ENCODE data around the gene ERBB4.

The ERBB4 gene

DNA sequence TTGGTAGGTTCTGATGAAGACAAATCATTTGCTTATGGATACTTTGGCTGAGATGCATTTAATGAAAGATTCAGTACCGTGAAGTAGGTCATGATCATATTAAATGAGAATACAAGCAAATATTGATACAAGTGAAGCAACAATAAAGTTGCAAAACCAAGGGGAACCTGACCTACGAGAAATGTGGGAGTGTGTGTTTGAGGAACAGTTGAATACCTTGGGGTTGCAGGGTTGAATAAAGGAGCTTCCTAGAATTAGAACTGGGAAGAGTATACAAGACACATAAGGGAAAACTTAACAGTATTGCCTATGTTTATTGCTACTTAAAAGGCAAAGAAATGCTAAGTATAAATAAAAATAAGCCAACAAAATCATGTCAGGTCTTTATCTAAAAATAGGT, 702.9 kb downstream of the ERBB4 start:
- Histone ChIP-seq H3K27me3 (ENCODE audit: low read depth) (no peaks in the 10 kb centered on the region), H3K4me1 (peaks cover 19% of the 10 kb centered on the region), H3K9me3 (no peaks in the 10 kb centered on the region), H3K4me3 (no peak overlapping the region), H3K36me3 (replicated peaks) (no peaks in the 10 kb centered on the region)
- in situ Hi-C loops (cut with MboI; ENCODE audit: low sequenced_read_pairs) = no loop called here
- no peak for DNase-seq (ENCODE audit: low spot score in 2 of 2)

DNA sequence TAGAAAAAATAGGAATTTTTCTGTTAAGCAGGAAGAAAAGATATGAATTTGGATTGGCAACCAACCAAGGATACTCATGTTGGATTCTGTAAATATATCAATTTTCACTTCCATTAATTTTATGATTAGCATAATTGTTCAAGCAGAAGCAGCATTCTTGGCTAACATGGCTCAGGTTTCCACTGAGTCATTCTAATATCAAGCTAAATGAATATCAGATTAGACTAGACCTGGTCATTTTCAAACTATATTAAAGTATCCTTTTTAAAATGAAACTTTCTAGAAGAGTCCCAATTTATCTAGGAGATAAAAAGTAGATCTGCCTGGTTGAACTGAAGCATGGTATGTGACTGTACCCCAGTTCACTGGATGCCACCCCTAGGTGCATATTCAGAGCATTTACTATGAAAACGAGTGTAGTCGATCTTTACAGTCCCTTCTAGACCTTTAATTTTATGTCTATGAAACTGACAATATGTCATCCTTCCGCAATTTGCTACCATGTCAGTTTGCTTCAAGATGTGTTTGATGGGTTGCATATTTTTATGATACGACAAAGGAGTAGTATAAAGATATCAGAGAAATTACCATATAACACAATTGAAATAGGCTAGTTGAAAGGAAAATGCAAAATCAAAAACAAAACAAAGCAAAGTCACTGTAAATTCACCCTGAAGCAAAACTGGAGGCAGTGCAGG, 704.9 kb downstream of the ERBB4 start:
- H3K27me3 ChIP-seq (ENCODE audit: low read depth) = no peaks in the 10 kb centered on the region
- no peaks in the 10 kb centered on the region for H3K9me3 ChIP-seq
- no peak for DNase-seq (ENCODE audit: low spot score in 2 of 2)
- H3K4me1 ChIP-seq = peaks cover 19% of the 10 kb centered on the region
- in situ Hi-C loops (cut with MboI; ENCODE audit: low sequenced_read_pairs) = no loop called here
- no peak overlapping the region for H3K4me3 ChIP-seq
- H3K36me3 ChIP-seq (replicated peaks) = no peaks in the 10 kb centered on the region

DNA sequence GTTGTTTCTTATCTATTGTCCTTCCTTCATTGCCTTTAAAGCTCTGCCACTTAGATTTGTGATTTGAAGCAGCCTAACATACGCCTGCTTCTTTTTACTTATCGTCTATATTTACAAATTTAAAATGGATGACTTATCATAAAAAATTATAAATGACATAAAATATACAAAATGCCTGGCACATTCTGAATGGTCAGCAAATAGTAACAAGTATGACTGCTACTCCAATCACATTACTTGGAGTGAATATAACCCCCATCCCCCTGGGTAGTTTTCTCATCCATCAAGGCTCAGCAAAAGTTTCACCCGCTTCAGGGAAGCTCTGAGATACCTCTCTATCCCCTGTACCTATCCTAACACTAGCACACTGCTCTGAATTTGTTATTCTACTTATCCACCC, 708.9 kb downstream of the ERBB4 start:
- Histone ChIP-seq H3K4me1 (no peaks in the 10 kb centered on the region), H3K4me3 (no peak overlapping the region), H3K27me3 (ENCODE audit: low read depth) (no peaks in the 10 kb centered on the region), H3K9me3 (no peaks in the 10 kb centered on the region), H3K36me3 (replicated peaks) (no peaks in the 10 kb centered on the region)
- in situ Hi-C loops (cut with MboI; ENCODE audit: low sequenced_read_pairs) = no loop called here
- DNase-seq (ENCODE audit: low spot score in 2 of 2) = no peak

DNA sequence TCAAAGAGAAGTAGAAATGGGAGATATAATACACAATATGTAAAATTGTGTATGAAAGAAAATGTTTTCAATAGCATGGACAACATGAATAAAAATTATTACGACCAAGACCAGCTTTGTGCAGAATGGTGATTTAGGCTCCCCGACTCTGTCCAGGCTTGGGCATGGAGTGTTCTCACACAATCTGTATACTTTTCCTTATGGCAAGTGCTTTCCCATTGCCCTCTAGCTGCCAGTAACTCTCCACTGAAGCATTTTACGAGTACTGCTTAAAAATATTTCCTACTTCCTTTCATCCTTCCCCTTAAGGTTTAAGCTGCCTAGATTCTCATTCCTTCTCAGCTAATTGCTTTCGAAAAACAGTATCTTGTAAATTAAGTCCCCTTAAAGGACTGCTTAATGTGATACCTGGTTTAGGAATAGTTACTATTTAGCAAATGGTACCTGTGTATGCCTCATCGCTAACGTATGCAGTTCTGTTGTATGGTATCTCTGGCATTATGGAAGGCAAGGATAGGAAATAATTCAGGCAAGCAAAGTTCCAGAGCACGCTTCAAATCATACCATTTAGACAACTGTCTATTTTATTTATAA, 714.6 kb downstream of the ERBB4 start:
- Histone ChIP-seq H3K4me3 (no peak overlapping the region), H3K27me3 (ENCODE audit: low read depth) (no peaks in the 10 kb centered on the region), H3K4me1 (no peaks in the 10 kb centered on the region), H3K36me3 (replicated peaks) (no peaks in the 10 kb centered on the region), H3K9me3 (no peaks in the 10 kb centered on the region)
- DNase-seq (ENCODE audit: low spot score in 2 of 2) = no peak
- in situ Hi-C loops (cut with MboI; ENCODE audit: low sequenced_read_pairs) = no loop called here

DNA sequence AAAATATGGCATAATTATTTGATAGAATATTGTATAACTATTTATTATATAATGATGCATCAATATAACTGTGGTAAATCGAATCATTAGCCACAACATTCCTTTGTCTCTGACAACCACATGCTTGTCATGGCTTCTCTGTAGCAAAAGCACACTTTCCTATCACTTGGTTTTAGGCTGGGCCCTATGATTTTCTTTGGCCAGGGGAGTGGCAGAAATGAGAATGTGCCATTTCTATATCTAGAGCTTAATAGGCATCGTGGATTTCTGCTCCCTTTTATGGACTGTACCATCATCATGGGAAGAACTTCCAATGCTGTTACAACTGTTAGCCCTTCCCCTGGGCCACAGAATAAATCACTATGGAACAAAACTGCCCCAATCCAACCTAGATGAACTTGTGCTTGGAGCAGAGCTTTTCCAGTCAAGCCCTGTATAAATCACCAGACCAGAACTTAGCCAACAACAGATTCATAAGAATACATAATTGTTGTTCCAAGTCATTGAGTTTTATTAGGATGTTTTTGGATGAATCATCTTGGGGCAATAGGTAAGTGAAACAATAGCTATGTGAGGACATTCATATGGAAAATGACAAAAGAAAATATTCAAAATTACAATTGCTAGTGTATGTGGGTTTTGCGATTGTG, 715.8 kb downstream of the ERBB4 start:
- Histone ChIP-seq H3K27me3 (ENCODE audit: low read depth) (no peaks in the 10 kb centered on the region), H3K4me3 (no peak overlapping the region), H3K4me1 (no peaks in the 10 kb centered on the region), H3K36me3 (replicated peaks) (no peaks in the 10 kb centered on the region), H3K9me3 (no peaks in the 10 kb centered on the region)
- DNase-seq (ENCODE audit: low spot score in 2 of 2) = no peak
- in situ Hi-C loops (cut with MboI; ENCODE audit: low sequenced_read_pairs) = no loop called here

DNA sequence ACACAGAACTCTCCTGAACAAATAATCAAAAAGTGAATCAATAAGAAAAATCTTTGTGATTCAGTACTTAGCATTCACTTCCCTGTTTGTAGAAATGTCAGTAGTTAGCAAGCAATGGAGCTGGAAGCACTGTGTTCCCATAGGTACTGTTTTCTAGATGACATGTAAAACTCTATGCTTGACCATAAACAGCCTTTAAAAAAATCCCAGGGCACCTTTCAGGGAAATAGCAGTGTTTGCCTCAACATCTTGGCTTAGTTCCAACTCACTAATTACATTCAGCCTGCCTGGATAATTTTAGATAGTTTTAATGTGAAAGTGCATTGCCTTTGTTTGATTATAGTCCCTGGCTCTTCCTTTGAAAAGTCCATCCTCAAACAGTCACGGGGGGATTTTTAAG, 721.8 kb downstream of the ERBB4 start:
- Histone ChIP-seq H3K9me3 (no peaks in the 10 kb centered on the region), H3K4me1 (no peaks in the 10 kb centered on the region), H3K27me3 (ENCODE audit: low read depth) (no peaks in the 10 kb centered on the region), H3K36me3 (replicated peaks) (no peaks in the 10 kb centered on the region), H3K4me3 (no peak overlapping the region)
- no peak for DNase-seq (ENCODE audit: low spot score in 2 of 2)
- in situ Hi-C loops (cut with MboI; ENCODE audit: low sequenced_read_pairs) = no loop called here

DNA sequence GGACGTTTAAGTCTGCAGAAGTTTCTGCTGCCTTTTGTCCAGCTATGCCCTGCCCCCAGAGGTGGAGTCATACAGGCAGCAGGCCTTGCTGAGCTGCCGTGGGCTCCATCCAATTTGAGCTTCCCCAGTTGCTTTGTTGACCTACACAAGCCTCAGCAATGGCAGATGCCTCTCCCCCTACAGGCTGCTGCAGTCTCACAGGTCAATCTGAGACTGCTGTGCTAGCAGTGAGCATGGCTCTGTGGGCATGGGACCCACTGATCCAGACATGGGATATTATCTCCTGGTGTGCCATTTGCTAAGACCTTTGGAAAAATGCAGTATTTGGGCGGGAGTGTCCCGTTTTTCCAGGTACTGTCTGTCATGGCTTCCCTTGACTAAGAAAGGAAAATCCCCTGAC, 726.0 kb downstream of the ERBB4 start:
- in situ Hi-C loops (cut with MboI; ENCODE audit: low sequenced_read_pairs) = no loop called here
- H3K36me3 ChIP-seq (replicated peaks) = no peaks in the 10 kb centered on the region

DNA sequence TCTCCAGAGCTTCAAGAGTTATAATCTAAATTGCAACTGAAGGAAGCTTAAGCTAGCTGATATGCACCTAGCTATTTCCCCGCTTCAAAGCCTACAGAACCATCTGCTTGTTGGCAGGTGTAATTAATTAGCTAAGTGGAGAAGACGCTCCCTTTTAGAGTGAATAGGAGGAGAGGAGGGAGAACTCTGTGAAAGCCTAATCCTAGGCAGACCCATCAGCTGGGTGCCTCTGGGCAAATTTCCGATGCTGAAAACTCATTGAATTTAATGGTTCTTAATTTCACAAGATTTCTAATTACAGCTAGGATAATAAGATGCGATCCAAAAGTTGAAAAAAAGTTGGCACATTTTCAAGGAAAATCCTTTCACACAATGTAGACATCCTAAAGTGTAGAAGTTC, 735.9 kb downstream of the ERBB4 start:
- Histone ChIP-seq H3K4me1 (peaks cover 17% of the 10 kb centered on the region), H3K27me3 (ENCODE audit: low read depth) (no peaks in the 10 kb centered on the region), H3K9me3 (no peaks in the 10 kb centered on the region), H3K4me3 (no peak overlapping the region), H3K36me3 (replicated peaks) (no peaks in the 10 kb centered on the region)
- DNase-seq (ENCODE audit: low spot score in 2 of 2) = no peak
- in situ Hi-C loops (cut with MboI; ENCODE audit: low sequenced_read_pairs) = no loop called here

More for the DNA sequence above, 726.0 kb downstream of the ERBB4 start:
- no peak overlapping the region for H3K4me3 ChIP-seq
- DNase-seq (ENCODE audit: low spot score in 2 of 2) = peak in 1 of 2 experiments; percentile 7
- no peaks in the 10 kb centered on the region; the same call in 1 of the 2 replicates for H3K4me1 ChIP-seq
- no peaks in the 10 kb centered on the region for H3K9me3 ChIP-seq
- no peaks in the 10 kb centered on the region for H3K27me3 ChIP-seq (ENCODE audit: low read depth)

DNA sequence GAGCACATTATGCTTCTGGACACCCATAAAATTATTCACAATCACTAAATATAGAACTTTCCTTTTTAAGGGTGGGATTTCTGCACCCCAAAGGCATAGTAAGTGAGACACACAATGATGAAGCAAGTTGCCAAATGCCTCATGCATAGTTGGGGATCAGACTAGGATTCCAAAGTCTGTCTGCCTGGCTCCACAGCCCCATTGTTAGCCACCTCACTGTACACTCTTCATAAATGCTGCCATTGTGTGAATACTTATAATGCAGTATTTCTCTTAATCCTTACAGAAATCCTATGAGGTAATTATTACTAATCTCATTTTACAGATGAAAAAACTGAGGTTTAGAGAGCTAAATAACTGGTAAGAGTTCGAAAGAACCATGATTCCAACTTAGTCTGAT, 738.6 kb downstream of the ERBB4 start:
- Histone ChIP-seq H3K4me3 (no peak overlapping the region), H3K4me1 (peaks cover 17% of the 10 kb centered on the region), H3K9me3 (no peaks in the 10 kb centered on the region), H3K36me3 (replicated peaks) (no peaks in the 10 kb centered on the region), H3K27me3 (ENCODE audit: low read depth) (no peaks in the 10 kb centered on the region)
- DNase-seq (ENCODE audit: low spot score in 2 of 2) = peak; percentile 56 to 80
- in situ Hi-C loops (cut with MboI; ENCODE audit: low sequenced_read_pairs) = no loop called here

DNA sequence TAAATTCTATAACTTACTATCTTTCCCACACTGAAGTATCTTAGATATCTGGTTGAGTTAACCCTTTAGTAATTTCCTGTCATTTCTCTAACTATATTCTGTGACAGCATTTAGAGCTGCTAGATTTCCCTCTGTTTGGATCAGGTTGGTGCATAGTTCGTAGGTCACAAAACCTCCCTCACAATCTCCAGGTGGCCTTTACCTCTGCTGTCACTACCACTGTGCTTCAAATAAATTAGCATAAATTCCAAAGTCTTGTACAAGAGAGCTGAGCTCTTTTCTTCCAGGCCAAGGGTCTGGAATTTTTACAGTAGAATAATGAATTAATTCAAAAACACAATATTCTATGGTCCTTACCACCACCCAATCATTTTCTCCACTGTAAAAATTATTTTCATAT, 739.7 kb downstream of the ERBB4 start:
- peak in 1 of 2 experiments; percentile 16 for DNase-seq (ENCODE audit: low spot score in 2 of 2)
- Histone ChIP-seq H3K9me3 (no peaks in the 10 kb centered on the region), H3K27me3 (ENCODE audit: low read depth) (no peaks in the 10 kb centered on the region), H3K4me3 (no peak overlapping the region), H3K36me3 (replicated peaks) (no peaks in the 10 kb centered on the region), H3K4me1 (peaks cover 17% of the 10 kb centered on the region)
- in situ Hi-C loops (cut with MboI; ENCODE audit: low sequenced_read_pairs) = no loop called here

DNA sequence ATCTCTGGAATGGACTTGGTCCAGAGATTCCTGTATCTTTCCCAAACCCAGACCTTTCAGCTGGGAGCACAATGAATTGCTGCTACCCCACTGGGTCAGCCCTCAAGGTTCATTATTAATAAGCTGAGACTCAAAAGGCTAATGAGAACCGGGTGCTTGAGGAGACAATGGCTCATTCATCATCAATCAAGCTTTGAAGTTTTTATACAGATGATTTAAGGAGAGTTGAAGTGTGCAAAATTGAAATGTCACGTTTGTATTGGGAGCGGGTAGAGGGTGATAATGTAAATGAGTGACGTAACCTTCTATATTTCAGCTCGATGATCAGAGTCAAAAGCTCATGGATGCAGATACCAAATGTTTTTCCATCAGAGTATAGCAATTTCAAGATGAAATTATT, 744.9 kb downstream of the ERBB4 start:
- Histone ChIP-seq H3K4me3 (no peak overlapping the region), H3K36me3 (replicated peaks) (no peaks in the 10 kb centered on the region), H3K9me3 (no peaks in the 10 kb centered on the region), H3K4me1 (no peaks in the 10 kb centered on the region; the same call in 1 of the 2 replicates), H3K27me3 (ENCODE audit: low read depth) (no peaks in the 10 kb centered on the region)
- in situ Hi-C loops (cut with MboI; ENCODE audit: low sequenced_read_pairs) = no loop called here
- no peak for DNase-seq (ENCODE audit: low spot score in 2 of 2)

DNA sequence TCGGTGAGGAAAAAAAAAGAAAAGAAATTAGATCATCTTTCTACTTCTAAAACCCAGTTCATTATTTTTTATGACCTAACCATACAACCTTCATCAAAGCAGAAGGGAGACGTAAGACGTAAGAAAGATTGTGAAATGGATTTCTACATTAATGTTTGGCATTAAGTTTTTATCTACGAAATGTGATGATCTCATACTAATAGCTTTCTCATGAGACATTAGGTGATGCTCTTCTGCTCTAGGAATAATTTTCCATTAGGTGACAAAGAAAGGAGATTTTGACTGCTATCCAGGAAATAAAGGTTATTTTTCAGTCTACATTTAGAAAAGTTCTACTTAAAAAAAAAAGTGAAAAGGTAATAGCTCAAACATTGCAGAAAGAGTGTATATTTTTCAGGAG, 748.6 kb downstream of the ERBB4 start:
- no peaks in the 10 kb centered on the region for H3K27me3 ChIP-seq (ENCODE audit: low read depth)
- no peaks in the 10 kb centered on the region for H3K4me1 ChIP-seq
- DNase-seq (ENCODE audit: low spot score in 2 of 2) = no peak

DNA sequence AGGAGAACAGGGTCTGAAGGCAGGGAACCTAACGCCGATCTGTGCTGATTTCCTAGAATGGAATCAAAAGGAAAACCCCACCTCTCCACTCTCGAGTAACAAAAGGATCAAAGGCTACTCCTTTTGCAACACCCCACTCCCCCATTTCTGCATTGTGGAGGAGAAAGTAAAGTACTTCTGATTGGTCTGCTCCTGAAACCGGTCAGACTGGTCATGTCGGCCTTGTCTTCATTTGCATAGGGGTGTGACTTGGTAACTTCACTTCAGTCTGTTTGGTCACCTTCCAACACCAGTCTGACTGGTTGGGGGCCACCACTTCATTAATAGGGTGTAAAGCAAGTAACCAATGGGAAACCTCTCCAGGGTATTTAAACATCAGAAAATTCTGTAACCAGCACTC, 771.9 kb downstream of the ERBB4 start:
- in situ Hi-C loops (cut with MboI; ENCODE audit: low sequenced_read_pairs) = no loop called here
- Histone ChIP-seq H3K9me3 (no peaks in the 10 kb centered on the region), H3K4me3 (no peak overlapping the region), H3K4me1 (no peaks in the 10 kb centered on the region), H3K36me3 (replicated peaks) (no peaks in the 10 kb centered on the region), H3K27me3 (ENCODE audit: low read depth) (no peaks in the 10 kb centered on the region)
- no peak for DNase-seq (ENCODE audit: low spot score in 2 of 2)

More for the DNA sequence above, 748.6 kb downstream of the ERBB4 start:
- no peaks in the 10 kb centered on the region for H3K36me3 ChIP-seq (replicated peaks)
- no peaks in the 10 kb centered on the region for H3K9me3 ChIP-seq
- in situ Hi-C loops (cut with MboI; ENCODE audit: low sequenced_read_pairs) = no loop called here
- no peak overlapping the region for H3K4me3 ChIP-seq

DNA sequence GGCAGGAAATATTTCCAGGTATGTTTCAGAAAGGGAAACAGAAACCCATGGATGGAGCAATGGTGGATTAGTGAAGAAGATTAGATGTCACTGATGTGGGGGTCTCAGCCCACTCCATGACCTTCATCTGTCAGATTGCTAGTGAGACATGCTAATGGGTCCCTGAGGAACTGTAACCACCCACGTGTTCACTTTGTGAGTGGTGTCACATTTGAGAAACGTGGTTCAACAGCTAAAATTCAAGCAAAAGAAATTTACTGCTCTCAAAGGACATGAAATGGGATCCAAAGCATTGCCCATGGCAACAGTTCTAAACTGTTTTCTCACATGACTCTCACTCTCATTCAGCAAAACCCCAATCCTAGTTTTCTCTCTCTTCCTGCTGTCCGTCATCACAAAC, 776.1 kb downstream of the ERBB4 start:
- no peak overlapping the region for H3K4me3 ChIP-seq
- no peaks in the 10 kb centered on the region for H3K36me3 ChIP-seq (replicated peaks)
- in situ Hi-C loops (cut with MboI; ENCODE audit: low sequenced_read_pairs) = no loop called here

More for the DNA sequence above, 776.1 kb downstream of the ERBB4 start:
- H3K4me1 ChIP-seq = no peaks in the 10 kb centered on the region
- H3K9me3 ChIP-seq = no peaks in the 10 kb centered on the region
- DNase-seq (ENCODE audit: low spot score in 2 of 2) = no peak
- no peaks in the 10 kb centered on the region for H3K27me3 ChIP-seq (ENCODE audit: low read depth)

Measured in HAP-1 (cell line).